OCI-LY7 (cell line): ENCODE measurements around the gene PTPN14. TPM values are rescaled to one million over a fixed set of nuclear protein-coding genes. Genes with fewer than 3 reads are reported as not detected.

Experiments used
- BruUV-seq: library from RNA; stranded (reverse); fragments of 400-500 nt; replicated peaks from 2 replicates; lab custom pipeline; 2021; lab: Mats Ljungman, UMichigan
- CTCF ChIA-PET: fragments of 300-600 bp; sonication (Branson Sonifier 250); formaldehyde crosslinking; loops from one replicate; lab custom pipeline; 2022; ENCODE audit warnings: antibody characterized with exemption; ENCODE audit not compliant: unreplicated experiment; lab: Charles Lee
- POLR2A ChIA-PET: fragments of 300-600 bp; sonication (Branson Sonifier 250); formaldehyde crosslinking; loops from one replicate; lab custom pipeline; 2022; ENCODE audit warnings: antibody characterized with exemption; lab: Charles Lee
- DNase-seq: peaks from one replicate; pipeline ENCODE4 v3.0.0-alpha.2; 2015; ENCODE audit warnings: low spot score
- H2AFZ ChIP-seq: fragments of 200-600 bp; sonication (generic), shearing (Covaris generic); 2 replicates; pipeline ENCODE4 v1.6.1; 2014; ENCODE audit warnings: mild to moderate bottlenecking, antibody characterized with exemption, low read length, moderate library complexity
- H3K27ac ChIP-seq: fragments of 200-600 bp; sonication (generic); 2 replicates; pipeline ENCODE4 v1.5.1; 2014; ENCODE audit warnings: mixed run types, low read depth, mild to moderate bottlenecking, moderate library complexity, low read length, inconsistent platforms; ENCODE audit not compliant: poor library complexity, severe bottlenecking
- H3K36me3 ChIP-seq: fragments of 200-600 bp; sonication (generic); 2 replicates; pipeline ENCODE4 v1.6.1; 2014; ENCODE audit warnings: mild to moderate bottlenecking, antibody characterized with exemption, low read length, moderate library complexity, mixed read lengths; ENCODE audit not compliant: insufficient read depth
- H3K4me1 ChIP-seq: fragments of 200-600 bp; sonication (generic); 2 replicates; pipeline ENCODE4 v1.5.1; 2014; ENCODE audit warnings: mild to moderate bottlenecking, low read length; ENCODE audit not compliant: insufficient read depth, poor library complexity, severe bottlenecking
- H3K4me2 ChIP-seq: fragments of 200-600 bp; sonication (generic); 2 replicates; pipeline ENCODE4 v1.6.1; 2014; ENCODE audit warnings: mild to moderate bottlenecking, low read length
- H3K4me3 ChIP-seq: fragments of 200-600 bp; sonication (generic); 2 replicates; pipeline ENCODE4 v1.5.1; 2014; ENCODE audit warnings: mild to moderate bottlenecking, low read depth, low read length; ENCODE audit not compliant: poor library complexity, severe bottlenecking
- H3K79me2 ChIP-seq: fragments of 200-600 bp; sonication (generic); 2 replicates; pipeline ENCODE4 v1.6.1; 2016; ENCODE audit warnings: low read depth, mild to moderate bottlenecking, low read length, moderate library complexity, mixed read lengths; ENCODE audit not compliant: insufficient read depth
- H3K9me2 ChIP-seq: fragments of 200-600 bp; sonication (generic); 2 replicates; pipeline ENCODE4 v1.6.1; 2016; ENCODE audit warnings: mild to moderate bottlenecking, low read length, mixed read lengths; ENCODE audit not compliant: insufficient read depth
- H3K9me3 ChIP-seq: fragments of 200-600 bp; sonication (generic); 2 replicates; pipeline ENCODE4 v1.6.1; 2014; ENCODE audit warnings: mild to moderate bottlenecking, mixed run types, low read length, mixed read lengths
- H4K20me1 ChIP-seq: fragments of 200-600 bp; sonication (generic); 2 replicates; pipeline ENCODE4 v1.6.1; 2014; ENCODE audit warnings: mild to moderate bottlenecking, antibody characterized with exemption, low read length, moderate library complexity, mixed read lengths; ENCODE audit not compliant: insufficient read depth
- EZH2phosphoT487 ChIP-seq: fragments of 200-600 bp; sonication (generic); IDR thresholded peaks from 2 replicates; pipeline ENCODE4 v1.6.1; 2018; ENCODE audit warnings: low read depth, borderline replicate concordance, mild to moderate bottlenecking, mixed run types, antibody characterized with exemption, low read length, moderate library complexity, mixed read lengths
- intact Hi-C: fragments of 100-400 bp; cut with micrococcal nuclease; formaldehyde crosslinking; loops from one replicate; pipeline ENCODE4 v1.10.0; 2022; ENCODE audit not compliant: unreplicated experiment
- total RNA-seq, 2 experiments: library from RNA; depleted of rRNA in 1 of 2; stranded (reverse); fragments of >200 nt in 1 of 2; shearing (Covaris generic) in 1 of 2; gene quantifications; 2 replicates each; pipeline ENCODE4 v1.2.3, GENCODE V29; 2014 to 2022
- TF ChIP-seq, protein P1 (sequence below): fragments of 200-600 bp; sonication (generic); conservative IDR thresholded peaks from 2 replicates; pipeline ENCODE4 v1.5.1; 2014; ENCODE audit warnings: mild to moderate bottlenecking, antibody characterized with exemption, low read length, moderate library complexity, mixed read lengths

PTPN14 gene
- total RNA-seq, 2 experiments from 2014 or later = not detected

DNA sequence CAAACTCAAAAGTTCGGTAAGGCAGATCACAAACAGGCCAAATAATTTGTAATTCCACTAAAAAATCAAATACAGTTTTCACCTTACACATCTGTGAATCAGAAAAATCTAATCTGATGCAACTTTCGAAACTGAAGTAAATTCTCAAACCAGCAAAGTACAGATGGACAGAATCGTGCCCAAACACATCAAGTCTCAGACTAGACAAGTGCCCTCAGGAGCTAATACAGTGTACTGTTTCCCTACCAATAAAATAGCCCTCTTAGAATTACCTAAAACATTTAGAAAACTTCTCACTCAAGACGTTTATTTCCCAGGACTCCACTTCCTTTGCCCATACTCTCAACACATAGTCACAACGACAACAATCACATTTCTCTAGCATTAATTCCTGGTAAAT, 136.3 kb downstream of the PTPN14 start:
- DNase-seq = no peak
- CTCF ChIA-PET = no interaction called here
- Histone ChIP-seq H2AFZ (no peak overlapping the region), H3K79me2 (no peaks in the 10 kb centered on the region), H3K4me2 (no peak overlapping the region), H3K27ac (no peak overlapping the region), H3K36me3 (no peaks in the 10 kb centered on the region), H3K4me1 (no peaks in the 10 kb centered on the region), H4K20me1 (no peaks in the 10 kb centered on the region), H3K9me2 (no peaks in the 10 kb centered on the region), H3K9me3 (no peaks in the 10 kb centered on the region), H3K4me3 (no peak overlapping the region)
- TF ChIP-seq EZH2phosphoT487 = no peak
- TF ChIP-seq, protein P1, sequence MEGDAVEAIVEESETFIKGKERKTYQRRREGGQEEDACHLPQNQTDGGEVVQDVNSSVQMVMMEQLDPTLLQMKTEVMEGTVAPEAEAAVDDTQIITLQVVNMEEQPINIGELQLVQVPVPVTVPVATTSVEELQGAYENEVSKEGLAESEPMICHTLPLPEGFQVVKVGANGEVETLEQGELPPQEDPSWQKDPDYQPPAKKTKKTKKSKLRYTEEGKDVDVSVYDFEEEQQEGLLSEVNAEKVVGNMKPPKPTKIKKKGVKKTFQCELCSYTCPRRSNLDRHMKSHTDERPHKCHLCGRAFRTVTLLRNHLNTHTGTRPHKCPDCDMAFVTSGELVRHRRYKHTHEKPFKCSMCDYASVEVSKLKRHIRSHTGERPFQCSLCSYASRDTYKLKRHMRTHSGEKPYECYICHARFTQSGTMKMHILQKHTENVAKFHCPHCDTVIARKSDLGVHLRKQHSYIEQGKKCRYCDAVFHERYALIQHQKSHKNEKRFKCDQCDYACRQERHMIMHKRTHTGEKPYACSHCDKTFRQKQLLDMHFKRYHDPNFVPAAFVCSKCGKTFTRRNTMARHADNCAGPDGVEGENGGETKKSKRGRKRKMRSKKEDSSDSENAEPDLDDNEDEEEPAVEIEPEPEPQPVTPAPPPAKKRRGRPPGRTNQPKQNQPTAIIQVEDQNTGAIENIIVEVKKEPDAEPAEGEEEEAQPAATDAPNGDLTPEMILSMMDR = no peak
- intact Hi-C loops = no loop called here
- BruUV-seq = no TSS peak
- POLR2A ChIA-PET = no interaction called here

DNA sequence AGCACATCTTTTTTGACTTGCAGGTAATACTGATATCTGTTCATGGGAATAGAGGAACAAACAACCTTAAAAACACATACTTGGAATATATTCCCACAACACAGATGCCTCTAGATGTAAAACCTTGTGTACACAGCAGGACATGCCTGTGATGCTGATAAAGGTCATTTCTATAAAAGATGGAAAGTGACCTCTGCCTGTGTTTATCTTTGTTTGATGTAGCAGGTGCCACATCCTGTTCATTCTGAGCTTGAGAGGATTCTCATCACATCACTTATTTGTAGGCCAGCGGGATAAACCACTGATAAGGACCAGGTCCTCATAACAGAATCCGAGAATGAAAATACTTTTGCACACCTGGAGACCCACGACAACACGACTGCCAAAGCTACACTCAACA, 136.7 kb downstream of the PTPN14 start:
- Histone ChIP-seq H3K4me3 (no peak overlapping the region), H3K4me1 (no peaks in the 10 kb centered on the region), H3K9me3 (no peaks in the 10 kb centered on the region), H3K36me3 (no peaks in the 10 kb centered on the region), H3K4me2 (no peak overlapping the region), H3K79me2 (no peaks in the 10 kb centered on the region), H4K20me1 (no peaks in the 10 kb centered on the region), H3K27ac (no peak overlapping the region), H3K9me2 (no peaks in the 10 kb centered on the region), H2AFZ (no peak overlapping the region)
- no peak for TF ChIP-seq EZH2phosphoT487
- TF ChIP-seq, protein P1 = no peak
- CTCF ChIA-PET = no interaction called here
- no TSS peak for BruUV-seq
- no peak for DNase-seq
- POLR2A ChIA-PET = no interaction called here
- intact Hi-C loops = no loop called here

DNA sequence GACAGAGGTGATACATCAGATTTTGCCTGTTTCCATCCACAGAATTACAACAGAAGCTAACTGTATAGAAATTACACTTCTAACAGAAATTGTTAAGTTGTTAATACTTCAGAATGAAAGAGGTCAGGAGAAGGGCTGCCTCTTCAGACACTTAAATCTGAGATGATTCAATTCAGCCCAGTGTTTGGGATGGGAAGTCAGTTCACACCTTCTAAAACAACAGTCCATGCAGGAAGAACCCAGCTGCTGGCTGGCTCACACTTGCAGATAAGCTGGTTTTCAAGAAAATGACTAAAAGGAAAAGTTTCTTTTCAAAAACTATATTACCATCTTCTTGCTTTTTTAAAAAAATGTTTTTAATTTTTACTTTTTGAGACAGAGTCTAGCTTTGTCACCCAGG, 138.1 kb downstream of the PTPN14 start:
- CTCF ChIA-PET = no interaction called here
- no peak overlapping the region for H2AFZ ChIP-seq
- no peak overlapping the region for H3K4me3 ChIP-seq
- no peaks in the 10 kb centered on the region for H3K4me1 ChIP-seq
- no peaks in the 10 kb centered on the region for H3K36me3 ChIP-seq
- no peak overlapping the region for H3K27ac ChIP-seq
- POLR2A ChIA-PET = no interaction called here
- no peak for DNase-seq
- no peaks in the 10 kb centered on the region for H3K9me3 ChIP-seq
- intact Hi-C loops = no loop called here
- no TSS peak for BruUV-seq
- no peaks in the 10 kb centered on the region for H3K9me2 ChIP-seq
- H3K4me2 ChIP-seq = no peak overlapping the region
- no peaks in the 10 kb centered on the region for H4K20me1 ChIP-seq
- TF ChIP-seq EZH2phosphoT487 = no peak
- TF ChIP-seq, protein P1 = no peak
- H3K79me2 ChIP-seq = no peaks in the 10 kb centered on the region
